Dedifferentiated amniotic fluid mesenchymal stem cell (primary cell): ENCODE results near the gene PDLIM4.
A peak's percentile ranks its signal among the peaks of the same experiment; 100 is the strongest.

Experiments used
- DNase-seq: peaks from one replicate; pipeline ENCODE4 v3.0.0-alpha.2; 2016; ENCODE audit errors: extremely low spot score

The PDLIM4 gene

GRCh38 chr5:132257131-132258101, at the start of gene PDLIM4:
PDLIM4 (plus strand) TSS chr5:132257696; CDS start chr5:132257735, 39 bp downstream.
- DNase-seq: no peak

GRCh38 chr5:132207778-132208177, 49.7 kb upstream of the PDLIM4 start:
- no peak for DNase-seq

GRCh38 chr5:132209131-132209530, 48.4 kb upstream of the PDLIM4 start:
- no peak for DNase-seq

- no peak for DNase-seq
These were observed 47.5 kb upstream of the PDLIM4 start for GRCh38 chr5:132209901-132210545.

- no peak for DNase-seq
These were observed 46.6 kb upstream of the PDLIM4 start for GRCh38 chr5:132210944-132211343.

- no peak for DNase-seq
These were observed 45.7 kb upstream of the PDLIM4 start for GRCh38 chr5:132211787-132212186.

GRCh38 chr5:132213666-132214065, 43.8 kb upstream of the PDLIM4 start:
- DNase-seq: no peak

- no peak for DNase-seq
These were observed 43.0 kb upstream of the PDLIM4 start for GRCh38 chr5:132214491-132214890.

- DNase-seq: peak; percentile 96
These were observed 42.2 kb upstream of the PDLIM4 start for GRCh38 chr5:132215329-132215728.

GRCh38 chr5:132218321-132218720, 39.2 kb upstream of the PDLIM4 start:
- DNase-seq: no peak

GRCh38 chr5:132219289-132219970, 38.1 kb upstream of the PDLIM4 start:
- no peak for DNase-seq

GRCh38 chr5:132219981-132220380, 37.5 kb upstream of the PDLIM4 start:
- DNase-seq: no peak

GRCh38 chr5:132220491-132220890, 37.0 kb upstream of the PDLIM4 start:
- DNase-seq: no peak

- peak; percentile 86 for DNase-seq
These were observed 35.5 kb upstream of the PDLIM4 start for GRCh38 chr5:132221781-132222648.

- DNase-seq: no peak
These were observed 34.9 kb upstream of the PDLIM4 start for GRCh38 chr5:132222649-132223038.

GRCh38 chr5:132223861-132224260, 33.6 kb upstream of the PDLIM4 start:
- DNase-seq: no peak

GRCh38 chr5:132224716-132225115, 32.8 kb upstream of the PDLIM4 start:
- DNase-seq: no peak

- peak; percentile 96 for DNase-seq
These were observed 32.1 kb upstream of the PDLIM4 start for GRCh38 chr5:132225165-132226032.

GRCh38 chr5:132226516-132227234, 30.8 kb upstream of the PDLIM4 start:
- DNase-seq: no peak

GRCh38 chr5:132227235-132227484, 30.3 kb upstream of the PDLIM4 start:
- no peak for DNase-seq
